HCT116 (cell line): ENCODE measurements around the gene COA3. TPM values are rescaled to one million over a fixed set of nuclear protein-coding genes. Genes with fewer than 3 reads are reported as not detected.

Experiments
- ATAC-seq: fragments of 200-7000 bp; cut with Tn5 transposase; 2 replicates; pipeline ENCODE4 v1.9.1; 2020; ENCODE audit warnings: mild to moderate bottlenecking, moderate library complexity
- BruUV-seq: library from RNA; stranded (reverse); fragments of 400-500 nt; replicated peaks from 2 replicates; lab custom pipeline; 2021; lab: Mats Ljungman, UMichigan
- CTCF ChIA-PET: fragments of 300-600 bp; sonication (Branson Sonifier 250); formaldehyde crosslinking; loops from one replicate; lab custom pipeline; 2021; ENCODE audit warnings: antibody characterized with exemption; lab: Charles Lee
- POLR2A ChIA-PET: fragments of 300-600, 350-600 bp; sonication (Branson Sonifier 250); formaldehyde crosslinking; loops from one replicate; lab custom pipeline; 2021; ENCODE audit warnings: antibody characterized with exemption; lab: Charles Lee
- RAD21 ChIA-PET, 2 experiments: fragments of 300-600 bp; sonication (Branson Sonifier 250); formaldehyde crosslinking; loops; one replicate each; lab custom pipeline; 2023; ENCODE audit warnings: low total read pairs in 2 of 2; ENCODE audit not compliant: uncharacterized antibody in 2 of 2, unreplicated experiment in 2 of 2, low non-redundant PET in 1 of 2; lab: Charles Lee
- DNase-seq: peaks from one replicate; pipeline ENCODE4 v3.0.0-alpha.2; 2010; ENCODE audit warnings: low read depth, low spot score
- H2AFZ ChIP-seq: fragments of 200-600 bp; shearing (Covaris generic), sonication (generic); 2 replicates; pipeline ENCODE4 v1.6.1; 2017; ENCODE audit warnings: low read depth, mixed run types, mixed read lengths, antibody characterized with exemption, low read length; ENCODE audit not compliant: poor library complexity, severe bottlenecking
- H3K27ac ChIP-seq: 2 replicates; pipeline ENCODE4 v1.5.1; 2012; ENCODE audit warnings: low read depth, low read length
- H3K27me3 ChIP-seq: fragments of 200-600 bp; sonication (generic); 2 replicates; pipeline ENCODE4 v1.6.1; 2016; ENCODE audit warnings: mixed run types, low read length, mixed read lengths; ENCODE audit not compliant: insufficient read depth
- H3K36me3 ChIP-seq, 2 experiments: fragments of 200-500 bp in 1 of 2; fragments of 200-600 bp in 1 of 2; sonication (Bioruptor generic) in 1 of 2; sonication (generic) in 1 of 2; 2 replicates each; pipeline versions ENCODE4 v1.5.1 to v1.6.1; 2014 to 2016; ENCODE audit warnings: low read length in 2 of 2, inconsistent platforms in 1 of 2, mixed read lengths in 1 of 2, mixed run types in 1 of 2; ENCODE audit not compliant: insufficient read depth in 2 of 2, control insufficient read depth in 1 of 2
- H3K4me1 ChIP-seq, 2 experiments: fragments of 200-600 bp in 1 of 2; sonication (generic) in 1 of 2; 2 replicates each; pipeline versions ENCODE4 v1.5.1 to v1.6.1; 2012 to 2017; ENCODE audit warnings: low read length in 2 of 2, inconsistent platforms in 1 of 2, mild to moderate bottlenecking in 1 of 2, mixed read lengths in 1 of 2, mixed run types in 1 of 2, moderate library complexity in 1 of 2; ENCODE audit not compliant: insufficient read depth in 2 of 2, control insufficient read depth in 1 of 2
- H3K4me2 ChIP-seq: fragments of 200-600 bp; sonication (generic); 2 replicates; pipeline ENCODE4 v1.6.1; 2017; ENCODE audit warnings: mixed run types, low read length, mixed read lengths
- H3K4me3 ChIP-seq, 2 experiments: fragments of 200-600 bp in 1 of 2; sonication (generic) in 1 of 2; replicated peaks in 1 of 2; 2 replicates each; pipeline ENCODE4 v1.5.1; 2011 to 2016; ENCODE audit warnings: low read length in 2 of 2, control low read depth in 1 of 2, low read depth in 1 of 2, mild to moderate bottlenecking in 1 of 2, mixed read lengths in 1 of 2, mixed run types in 1 of 2
- H3K79me2 ChIP-seq: fragments of 200-600 bp; sonication (generic); 2 replicates; pipeline ENCODE4 v1.6.1; 2017; ENCODE audit warnings: mild to moderate bottlenecking, mixed run types, low read length, moderate library complexity, mixed read lengths; ENCODE audit not compliant: insufficient read depth
- H3K9ac ChIP-seq: fragments of 200-600 bp; sonication (generic); 2 replicates; pipeline ENCODE4 v1.6.1; 2016; ENCODE audit warnings: low read length, mixed read lengths
- H3K9me2 ChIP-seq: fragments of 200-600 bp; sonication (generic), shearing (Covaris generic); 2 replicates; pipeline ENCODE4 v1.6.1; 2017; ENCODE audit warnings: mixed run types, mild to moderate bottlenecking, moderate library complexity; ENCODE audit not compliant: insufficient read depth
- H3K9me3 ChIP-seq, 2 experiments: fragments of 200-500 bp in 1 of 2; fragments of 200-600 bp in 1 of 2; sonication (Bioruptor generic) in 1 of 2; sonication (generic) in 1 of 2; 2 replicates each; pipeline ENCODE4 v1.6.1; 2014 to 2017; ENCODE audit warnings: low read length in 2 of 2, mixed read lengths in 2 of 2, inconsistent platforms in 1 of 2, low read depth in 1 of 2, mild to moderate bottlenecking in 1 of 2, mixed run types in 1 of 2, moderate library complexity in 1 of 2; ENCODE audit not compliant: control insufficient read depth in 1 of 2, insufficient read depth in 1 of 2
- H4K20me1 ChIP-seq: fragments of 200-600 bp; sonication (generic), shearing (Covaris generic); 2 replicates; pipeline ENCODE4 v1.6.1; 2017; ENCODE audit warnings: mixed run types, mild to moderate bottlenecking, moderate library complexity; ENCODE audit not compliant: insufficient read depth
- ATF3 ChIP-seq: IDR thresholded peaks from 2 replicates; pipeline ENCODE4 v1.6.1; 2012
- ELF1 ChIP-seq: IDR thresholded peaks from 2 replicates; pipeline ENCODE4 v1.6.1; 2012; ENCODE audit warnings: low read depth, borderline replicate concordance
- EZH2 ChIP-seq: fragments of 200-600 bp; sonication (generic); IDR thresholded peaks from 2 replicates; pipeline ENCODE4 v1.6.1; 2017; ENCODE audit warnings: antibody characterized with exemption, mixed run types
- JUND ChIP-seq: IDR thresholded peaks from 2 replicates; pipeline ENCODE4 v1.6.1; 2012
- MAX ChIP-seq: IDR thresholded peaks from 2 replicates; pipeline ENCODE4 v1.6.1; 2012
- POLR2A ChIP-seq: IDR thresholded peaks from 2 replicates; pipeline ENCODE4 v1.7.0; 2011; ENCODE audit warnings: borderline replicate concordance; ENCODE audit not compliant: insufficient read depth, insufficient read length; ENCODE audit errors: extremely low read depth
- POLR2AphosphoS5 ChIP-seq: IDR thresholded peaks from 2 replicates; pipeline ENCODE4 v1.6.1; 2011; ENCODE audit warnings: mild to moderate bottlenecking, low read depth, low read length, moderate library complexity
- YY1 ChIP-seq: IDR thresholded peaks from 2 replicates; pipeline ENCODE4 v1.6.1; 2011; ENCODE audit warnings: low read length, low read depth, moderate library complexity, mild to moderate bottlenecking; ENCODE audit not compliant: insufficient replicate concordance; ENCODE audit errors: extremely low read depth
- ZFX ChIP-seq: fragments of 450-650 bp; IDR thresholded peaks from 2 replicates; pipeline ENCODE4 v1.6.1; 2017
- ZNF274 ChIP-seq: fragments of 200-500 bp; sonication (Bioruptor generic); IDR thresholded peaks from 2 replicates; pipeline ENCODE4 v1.6.1; 2014; ENCODE audit warnings: mild to moderate bottlenecking, low read depth, low read length, inconsistent platforms
- intact Hi-C: fragments of 100-400 bp; cut with micrococcal nuclease; formaldehyde crosslinking; loops from 2 replicates; pipeline ENCODE4 v1.10.0; 2022
- total RNA-seq: library from RNA; stranded (reverse); gene quantifications from one replicate; pipeline ENCODE4 v1.2.1, GENCODE V29; 2021; ENCODE audit not compliant: unreplicated experiment

COA3 gene
- total RNA-seq, 1 experiment from 2014 or later, result 37.1 TPM

GRCh38 chr17:42766124-42766523 lies 32.4 kb downstream of the COA3 start:
- intact Hi-C loops, result no loop called here
- H4K20me1 ChIP-seq, result no peaks in the 10 kb centered on the region
- ATAC-seq, result no peak

GRCh38 chr17:42761638-42762037 lies 36.9 kb downstream of the COA3 start:
- CTCF ChIA-PET, result no interaction called here
- Histone ChIP-seq H3K9ac (no peak overlapping the region), H3K27ac (no peak overlapping the region), H3K27me3 (no peaks in the 10 kb centered on the region), H3K4me1 (peaks cover 0 to 8% of the 10 kb centered on the region in 2 experiments; a peak in 3 of 4 replicates), H3K4me2 (no peak overlapping the region), H3K9me2 (no peaks in the 10 kb centered on the region), H3K9me3 (no peaks in the 10 kb centered on the region), H3K79me2 (no peaks in the 10 kb centered on the region), H2AFZ (no peak overlapping the region), H3K36me3 (no peaks in the 10 kb centered on the region), H4K20me1 (no peaks in the 10 kb centered on the region), H3K4me3 (no peak overlapping the region)
- no peak for ATAC-seq
- no peak for TF ChIP-seq POLR2A
- no peak for TF ChIP-seq YY1
- TF ChIP-seq ATF3, result no peak
- no TSS peak for BruUV-seq
- RAD21 ChIA-PET, result no interaction called here
- DNase-seq, result no peak
- POLR2A ChIA-PET, result no interaction called here
- intact Hi-C loops, result no loop called here

More at GRCh38 chr17:42766124-42766523, 32.4 kb downstream of the COA3 start:
- no peaks in the 10 kb centered on the region for H3K9me3 ChIP-seq
- H3K27me3 ChIP-seq, result no peaks in the 10 kb centered on the region
- H3K36me3 ChIP-seq, result no peaks in the 10 kb centered on the region
- H3K9ac ChIP-seq, result no peak overlapping the region
- H3K9me2 ChIP-seq, result no peaks in the 10 kb centered on the region
- no peak overlapping the region for H2AFZ ChIP-seq
- no peak overlapping the region for H3K4me2 ChIP-seq
- ChIA-PET CTCF (no interaction called here), POLR2A (no interaction called here), RAD21 (interaction anchor here in 1 of 2 experiments (0.7 kb wide), 1 partner anchor 94 kb away, joined by 3 read pairs; no protein-coding TSS in a partner anchor)
- H3K27ac ChIP-seq, result no peak overlapping the region
- TF ChIP-seq MAX, result no peak
- TF ChIP-seq ZNF274, result no peak
- no peak for TF ChIP-seq JUND
- no peak for TF ChIP-seq POLR2AphosphoS5
- TF ChIP-seq ZFX, result no peak
- no peak for TF ChIP-seq EZH2
- no peak for TF ChIP-seq ELF1
- BruUV-seq, result no TSS peak
- H3K79me2 ChIP-seq, result no peaks in the 10 kb centered on the region
- no peak for DNase-seq
- H3K4me3 ChIP-seq, result no peak overlapping the region
- H3K4me1 ChIP-seq, result peaks cover 0 to 8% of the 10 kb centered on the region in 2 experiments; a peak in 3 of 4 replicates
